B cell (primary cell): ENCODE measurements around the gene FUT7. TPM values are rescaled to one million over a fixed set of nuclear protein-coding genes. Genes with fewer than 3 reads are reported as not detected.

Source experiments
- ATAC-seq: fragments of 200-7000 bp; cut with Tn5 transposase; one replicate; pipeline ENCODE4 v1.10.0; 2021; ENCODE audit warnings: low read depth, mild to moderate bottlenecking, moderate number of reproducible peaks, moderate library complexity
- CTCF ChIA-PET: fragments of 350-600 bp; sonication (Branson Sonifier 250); formaldehyde crosslinking; loops from one replicate; lab custom pipeline; 2021; ENCODE audit warnings: antibody characterized with exemption, inconsistent platforms; lab: Charles Lee
- POLR2A ChIA-PET: fragments of 350-600 bp; sonication (Branson Sonifier 250); formaldehyde crosslinking; loops from one replicate; lab custom pipeline; 2021; ENCODE audit warnings: antibody characterized with exemption; lab: Charles Lee
- DNase-seq: peaks from one replicate; pipeline ENCODE4 v3.0.0; 2013
- H2AFZ ChIP-seq: 2 replicates; pipeline ENCODE4 v1.6.1; 2012; ENCODE audit warnings: mild to moderate bottlenecking, low read depth, low read length; ENCODE audit not compliant: insufficient read depth, poor library complexity, severe bottlenecking
- H3K27ac ChIP-seq, 2 donors: 1 replicate in 1 of 2; 2 replicates in 1 of 2; pipeline ENCODE4 v1.5.1; 2012 to 2013; ENCODE audit warnings: low read length in 2 of 2, mild to moderate bottlenecking in 2 of 2, moderate library complexity in 1 of 2
- H3K27me3 ChIP-seq, 4 experiments: fragments of 200-600 bp in 1 of 4; sonication (generic) in 1 of 4; replicated peaks in 1 of 4; 1 replicate in 2 of 4; 2 replicates in 2 of 4; pipeline versions ENCODE4 v1.6.1 to v1.7.0; 2013 to 2016; ENCODE audit warnings: low read length in 3 of 4, mild to moderate bottlenecking in 2 of 4, mixed read lengths in 1 of 4, moderate library complexity in 1 of 4; ENCODE audit not compliant: insufficient read depth in 4 of 4, control insufficient read depth in 3 of 4; ENCODE audit errors: control extremely low read depth in 1 of 4
- H3K36me3 ChIP-seq, 2 experiments: replicated peaks in 1 of 2; 1 replicate in 1 of 2; 2 replicates in 1 of 2; pipeline versions ENCODE4 v1.6.1 to v1.7.1; 2013; ENCODE audit warnings: low read length in 1 of 2; ENCODE audit not compliant: insufficient read depth in 2 of 2, control insufficient read depth in 1 of 2; ENCODE audit errors: control extremely low read depth in 1 of 2, extremely low read depth in 1 of 2
- H3K4me1 ChIP-seq, 2 donors: fragments of 200-600 bp in 1 of 2; sonication (generic) in 1 of 2; 1 replicate in 1 of 2; 2 replicates in 1 of 2; pipeline versions ENCODE4 v1.5.1 to v1.6.1; 2013 to 2017; ENCODE audit warnings: low read length in 2 of 2; ENCODE audit not compliant: control insufficient read depth in 2 of 2, insufficient read depth in 2 of 2
- H3K4me2 ChIP-seq: replicated peaks from 2 replicates; pipeline ENCODE3; 2012; ENCODE audit warnings: mild to moderate bottlenecking, low read depth, low read length; ENCODE audit not compliant: poor library complexity, severe bottlenecking
- H3K4me3 ChIP-seq, 5 experiments: fragments of 200-600 bp in 1 of 5; sonication (generic) in 1 of 5; 1 replicate in 3 of 5; 2 replicates in 2 of 5; pipeline versions ENCODE4 v1.5.1 to v1.7.0; 2011 to 2016; ENCODE audit warnings: low read length in 4 of 5, mild to moderate bottlenecking in 4 of 5, low read depth in 2 of 5, control low read depth in 1 of 5, moderate library complexity in 1 of 5; ENCODE audit not compliant: insufficient read depth in 1 of 5; ENCODE audit errors: control extremely low read depth in 1 of 5, extremely low read depth in 1 of 5
- H3K79me2 ChIP-seq: fragments of 200-600 bp; sonication (generic); one replicate; pipeline ENCODE4 v1.6.0; 2016; ENCODE audit warnings: low read length; ENCODE audit not compliant: control insufficient read depth, insufficient read depth
- H3K9ac ChIP-seq: fragments of 200-600 bp; sonication (generic); 2 replicates; pipeline ENCODE4 v1.6.1; 2017; ENCODE audit warnings: mild to moderate bottlenecking, low read length, moderate library complexity
- H3K9me3 ChIP-seq, 3 donors: one replicate each; pipeline versions ENCODE4 v1.6.1 to v1.7.1; 2013; ENCODE audit warnings: low read length in 2 of 3; ENCODE audit not compliant: control insufficient read depth in 2 of 3, insufficient read depth in 1 of 3; ENCODE audit errors: control extremely low read depth in 1 of 3
- H4K20me1 ChIP-seq: 2 replicates; pipeline ENCODE4 v1.6.0; 2012; ENCODE audit warnings: mild to moderate bottlenecking, low read length; ENCODE audit not compliant: insufficient read depth, control insufficient read depth, poor library complexity, severe bottlenecking
- H3K27ac Mint-ChIP-seq: one replicate; pipeline ENCODE4 v1.8.0; 2021; ENCODE audit warnings: mixed read lengths
- H3K27me3 Mint-ChIP-seq: one replicate; pipeline ENCODE4 v1.8.0; 2021; ENCODE audit warnings: mixed read lengths
- H3K4me1 Mint-ChIP-seq: one replicate; pipeline ENCODE4 v1.8.0; 2021; ENCODE audit warnings: mixed read lengths
- H3K4me3 Mint-ChIP-seq: one replicate; pipeline ENCODE4 v1.8.0; 2021; ENCODE audit warnings: mixed read lengths
- H3K9me3 Mint-ChIP-seq: one replicate; pipeline ENCODE4 v1.8.0; 2022; ENCODE audit warnings: mixed read lengths; ENCODE audit not compliant: insufficient read depth
- CTCF ChIP-seq: fragments of 200-600 bp; IDR thresholded peaks from one replicate; pipeline ENCODE4 v1.8.0; 2022; ENCODE audit warnings: antibody characterized with exemption, mild to moderate bottlenecking
- EZH2 ChIP-seq: IDR thresholded peaks from 2 replicates; pipeline ENCODE4 v1.6.1; 2012; ENCODE audit warnings: borderline replicate concordance, low read depth, mild to moderate bottlenecking, moderate library complexity, low read length; ENCODE audit not compliant: insufficient read depth, poor library complexity, severe bottlenecking
- WGBS: methylation state at CpG from one replicate; pipeline ENCODE4 v1.1.5; 2013; ENCODE audit warnings: missing lambda C conversion rate; ENCODE audit not compliant: insufficient coverage; 5-methylcytosine and 5-hydroxymethylcytosine counted together
- intact Hi-C: fragments of 100-400 bp; cut with micrococcal nuclease; formaldehyde crosslinking; loops from one replicate; pipeline ENCODE4 v1.10.0; 2022
- polyA plus RNA-seq: library from polyadenylated mRNA; depleted of rRNA; stranded (reverse); fragments of >200 nt; gene quantifications from 2 replicates; pipeline ENCODE4 v1.2.3, GENCODE V29; 2012
- total RNA-seq, 2 donors: library from RNA; stranded (reverse); fragments of 120-200 nt in 1 of 2; gene quantifications; 1 replicate in 1 of 2; 2 replicates in 1 of 2; pipeline versions ENCODE4 v1.2.3 to v1.2.4, GENCODE V29; 2013 to 2022

The FUT7 gene
- total and polyA plus RNA-seq, 2 donors (not counting 1 experiment from before 2014, with no cell fraction given), result 7.3 to 8.2 TPM

GRCh38 chr9:137052998-137053943 lies 21.4 kb upstream of the FUT7 start:
- CTCF ChIA-PET, result interaction anchor here (0.8 to 1.5 kb wide), 4 partner anchors 8 to 17 kb away, joined by 3 to 6 read pairs (median 4); no protein-coding TSS in a partner anchor

More at GRCh38 chr9:137052998-137053943, 21.4 kb upstream of the FUT7 start:
- H3K4me3 ChIP-seq, result peak overlapping the region in 3 of 5 experiments; percentile 30 to 44 (median 41)
- Mint-ChIP-seq H3K9me3 (no peaks in the 10 kb centered on the region), H3K27me3 (peaks cover 13% of the 10 kb centered on the region), H3K4me3 (peak overlapping the region; percentile 13), H3K4me1 (peaks cover 4% of the 10 kb centered on the region), H3K27ac (no peak overlapping the region)
- DNase-seq (peak; percentile 46), ATAC-seq (no peak)
- H2AFZ ChIP-seq, result peak overlapping the region; percentile 58
- H3K79me2 ChIP-seq, result no peaks in the 10 kb centered on the region
- no peak overlapping the region for H3K27ac ChIP-seq
- POLR2A ChIA-PET, result interaction anchor here (0.8 to 1.0 kb wide), 2 partner anchors 24 to 189 kb away, joined by 3 to 4 read pairs; no protein-coding TSS in a partner anchor
- WGBS, result 11% methylated on average over 70 of the region's 71 CpGs
- H3K4me2 ChIP-seq, result peak overlapping the region; percentile 94
- H4K20me1 ChIP-seq, result no peaks in the 10 kb centered on the region
- H3K9me3 ChIP-seq, result peaks cover 0 to 20% (median 0%) of the 10 kb centered on the region in 3 donors
- H3K4me1 ChIP-seq, result peaks cover 14 to 15% of the 10 kb centered on the region in 2 donors
- no peak for TF ChIP-seq CTCF
- TF ChIP-seq EZH2, result peak; percentile 64
- no peaks in the 10 kb centered on the region for H3K36me3 ChIP-seq
- H3K9ac ChIP-seq, result peak overlapping the region; percentile 42
- H3K27me3 ChIP-seq, result peaks cover 0 to 59% (median 32%) of the 10 kb centered on the region in 4 experiments
- intact Hi-C loops, result no loop called here
